Eye (tissue), 1 donor: Measurements from ENCODE around the gene ARX.
A peak's percentile ranks its signal among the peaks of the same experiment; 100 is the strongest.

Source experiments
- DNase-seq: peaks from one replicate; pipeline ENCODE4 v3.0.0-alpha.2; 2015

The ARX gene

DNA sequence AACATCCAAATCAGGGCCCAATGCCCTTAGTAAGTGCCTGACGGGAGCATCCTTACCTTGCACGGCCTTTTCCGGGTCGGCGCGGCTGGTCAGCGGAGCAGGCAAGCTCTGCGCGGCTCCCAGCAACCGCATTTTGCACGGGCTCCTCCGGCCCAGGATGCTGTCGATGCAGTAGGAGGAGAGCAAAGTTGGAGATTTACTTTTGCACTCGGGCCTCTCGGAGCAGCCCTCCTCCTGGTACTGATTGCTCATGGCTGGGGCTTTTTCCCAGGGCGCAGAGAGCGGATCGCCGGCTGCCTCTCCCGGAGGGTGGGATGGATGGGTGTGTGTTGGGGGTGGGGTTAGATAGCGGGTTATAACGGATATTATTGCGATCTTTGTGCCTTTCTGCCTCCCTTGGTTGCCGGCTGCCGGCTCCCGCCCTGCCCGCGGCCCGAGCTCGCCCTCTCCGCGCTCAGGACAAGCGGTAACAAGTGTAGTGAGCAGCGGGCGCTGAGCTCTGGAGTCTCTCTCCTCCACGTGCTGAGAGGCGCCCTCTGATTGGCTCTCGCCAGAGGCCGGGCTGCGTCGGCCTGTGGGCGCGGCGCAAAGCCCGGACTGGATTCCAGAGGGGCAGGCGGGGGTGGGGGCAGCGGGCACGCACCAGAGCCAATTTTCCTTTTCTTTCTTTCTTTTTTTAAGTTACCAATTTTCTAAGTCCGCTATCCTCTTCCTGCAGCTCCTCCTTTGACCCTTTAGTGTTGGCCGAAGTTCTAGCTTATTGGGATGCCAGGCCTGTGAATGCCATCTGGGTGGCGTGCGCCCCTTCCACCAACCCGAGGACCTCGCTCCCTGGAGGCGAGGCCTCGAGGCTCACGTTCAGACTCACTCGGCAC is at the start of gene ARX:
TSS of gene ARX (minus strand) at position 480 of the 875 bp plus-strand sequence. CDS start at position 252, 228 bp downstream.
- peak; percentile 87 for DNase-seq

DNA sequence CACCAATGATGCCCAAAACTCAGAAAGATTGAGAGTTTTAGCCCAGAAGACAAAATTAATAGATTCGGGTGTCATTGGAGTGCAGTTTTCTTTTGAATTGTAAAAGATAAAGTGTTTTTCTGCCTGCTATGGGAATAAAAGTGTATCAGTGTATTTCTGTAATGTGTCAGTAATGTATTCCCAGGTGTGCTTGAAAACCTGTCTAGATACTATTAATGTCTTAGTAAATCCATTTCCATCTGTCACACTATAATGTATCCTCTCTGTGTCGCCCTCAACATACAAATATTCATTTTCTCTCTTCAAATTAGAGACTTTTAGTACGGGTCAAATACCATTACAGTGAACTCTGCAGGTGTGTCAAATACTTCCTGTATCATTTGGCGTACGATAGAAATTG is 43.5 kb upstream of the ARX start:
- DNase-seq: no peak

DNA sequence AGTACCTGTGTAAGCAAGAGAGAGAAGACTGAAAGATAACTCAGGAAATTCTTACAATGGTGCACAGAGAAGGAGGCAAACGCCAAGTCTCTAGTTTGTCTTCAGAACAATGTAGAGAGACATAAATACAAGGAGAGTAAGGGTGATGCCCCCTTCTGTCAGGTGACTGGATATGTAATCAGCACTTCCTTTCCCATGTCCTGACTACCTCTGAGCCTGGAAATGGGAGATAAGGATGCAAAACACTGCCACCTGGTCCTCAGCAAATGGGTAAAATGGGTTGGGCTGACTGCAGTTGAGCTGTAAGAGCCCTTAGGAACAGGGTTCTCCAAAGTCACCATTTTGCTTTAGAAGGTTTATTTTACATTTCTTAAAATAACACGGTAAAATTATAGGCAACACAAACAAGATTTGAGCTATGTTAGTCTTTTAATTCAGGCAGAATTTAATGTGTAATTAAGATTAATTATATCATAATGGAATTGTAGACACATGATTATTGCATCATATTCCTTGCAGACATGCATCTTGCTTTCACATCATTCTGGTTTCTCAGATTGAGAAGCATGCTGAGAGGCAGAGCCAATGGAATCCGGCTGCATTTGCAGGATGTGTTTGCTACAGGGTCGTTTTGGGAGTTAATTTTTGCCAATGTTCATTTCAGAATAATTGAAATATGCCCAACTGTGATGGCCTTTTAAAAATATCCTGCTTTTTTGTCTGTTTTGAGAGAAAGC is 37.2 kb upstream of the ARX start:
- no peak for DNase-seq

DNA sequence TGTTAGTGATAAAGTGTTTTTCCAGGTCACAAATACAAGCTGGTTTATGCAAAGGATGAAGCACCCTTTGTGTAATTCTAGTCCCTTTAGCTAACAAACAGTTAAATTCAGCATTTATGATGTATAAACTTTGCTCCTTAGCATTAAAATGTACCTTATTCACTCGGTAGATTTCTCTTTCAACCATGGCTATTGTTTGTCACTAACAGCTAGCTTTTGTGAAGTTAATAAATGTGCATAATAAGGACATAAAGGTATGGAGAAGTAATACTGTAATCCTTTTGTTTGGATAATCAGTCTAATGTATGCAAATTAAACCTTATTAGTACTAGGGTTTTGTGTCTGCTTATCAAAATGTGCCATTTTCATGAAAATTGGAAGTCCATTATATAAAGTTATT is 34.2 kb upstream of the ARX start:
- no peak for DNase-seq

DNA sequence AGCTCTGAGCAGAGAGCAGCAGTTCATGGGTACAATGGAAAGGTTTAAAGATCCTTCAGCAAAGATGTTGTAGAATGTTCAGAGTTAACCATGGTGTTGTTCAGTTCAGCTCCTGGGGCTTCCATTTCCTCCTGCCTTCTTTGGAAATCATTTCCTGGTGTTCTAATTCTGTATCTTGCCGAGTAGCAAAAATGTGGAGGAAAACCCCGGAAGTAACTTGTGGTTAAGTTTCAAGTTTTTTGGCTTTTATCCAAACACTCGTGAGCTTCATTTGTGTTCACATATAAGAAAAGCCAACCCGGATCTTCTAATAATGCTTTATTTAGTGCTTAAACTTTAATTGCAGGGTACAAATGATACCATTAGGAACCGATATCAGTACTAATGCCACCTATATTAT is 33.6 kb upstream of the ARX start:
- DNase-seq: no peak

DNA sequence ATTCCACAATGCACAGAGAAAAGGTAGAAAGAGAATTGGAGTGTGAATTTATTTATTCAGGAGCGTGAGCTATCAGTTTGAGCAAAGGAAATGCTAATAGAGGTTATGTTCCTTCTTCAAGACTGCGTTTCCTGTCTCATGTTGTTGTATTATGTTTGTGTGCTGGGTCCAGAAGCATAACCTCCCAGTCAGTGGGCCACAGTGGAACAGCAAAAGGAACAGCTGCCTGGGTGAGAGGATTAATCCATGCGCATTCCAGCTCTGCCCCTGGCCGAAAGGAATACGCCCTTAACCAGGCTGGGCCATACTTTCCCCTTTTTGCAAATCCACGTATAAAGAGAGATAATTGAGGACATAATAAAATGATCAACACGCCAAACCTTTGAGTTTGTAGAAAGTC is 32.4 kb upstream of the ARX start:
- DNase-seq: no peak

DNA sequence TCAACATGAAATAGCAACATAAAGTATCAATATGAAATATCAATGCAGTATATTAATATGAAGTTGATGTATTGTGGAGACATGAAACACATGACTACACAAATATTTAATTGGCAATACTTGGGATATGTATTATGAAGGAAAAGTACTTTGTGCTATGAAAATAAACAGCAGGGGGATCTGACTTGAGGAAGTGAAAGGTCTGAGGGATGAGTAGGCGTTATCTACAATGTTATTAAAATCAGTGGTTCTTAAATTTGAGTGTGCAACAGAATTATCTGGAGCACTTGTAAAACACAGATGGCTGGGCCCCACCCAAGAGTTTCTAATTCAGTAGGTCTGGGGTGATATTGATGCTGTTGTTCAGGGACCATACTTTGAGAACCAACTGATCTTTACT is 27.4 kb upstream of the ARX start:
- no peak for DNase-seq

DNA sequence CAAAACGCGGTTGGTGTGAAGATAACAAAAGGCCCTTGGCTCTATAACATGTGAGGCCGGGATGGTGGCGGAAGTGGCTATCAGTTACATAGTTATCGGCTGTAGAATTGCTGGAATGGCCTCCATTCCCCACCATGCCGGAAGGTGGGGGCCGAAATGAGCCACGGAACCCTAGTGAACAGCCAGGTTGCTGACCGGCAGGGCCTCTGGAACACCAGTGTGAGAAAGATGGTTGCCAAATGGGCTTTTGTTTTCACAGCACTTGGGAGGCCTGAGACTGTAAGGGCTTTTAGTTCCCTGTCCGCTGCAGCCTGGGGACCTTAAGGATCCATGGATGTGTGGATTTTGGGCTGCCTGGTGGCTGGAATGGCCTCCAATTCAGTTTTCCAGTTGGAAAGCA is 23.3 kb upstream of the ARX start:
- DNase-seq: no peak

DNA sequence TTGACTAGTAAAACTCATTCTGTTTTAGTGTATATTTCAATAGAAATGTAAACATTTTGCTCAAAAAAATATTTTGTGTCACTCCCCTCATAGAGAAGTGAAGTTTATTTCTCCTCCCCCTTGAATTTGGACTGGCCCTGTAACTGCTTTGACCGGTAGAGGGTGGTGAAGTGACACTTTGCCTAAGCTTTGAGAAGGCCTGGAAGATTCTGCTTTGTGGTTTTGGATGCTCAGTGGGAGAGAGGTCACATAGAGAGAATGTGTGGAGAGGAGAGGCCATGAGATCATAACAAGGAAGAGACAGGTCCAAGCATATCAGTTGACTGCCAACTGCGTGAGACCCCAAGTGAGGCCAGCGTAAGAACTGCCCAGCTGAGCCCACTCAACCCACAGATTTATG is 19.1 kb upstream of the ARX start:
- DNase-seq: no peak

DNA sequence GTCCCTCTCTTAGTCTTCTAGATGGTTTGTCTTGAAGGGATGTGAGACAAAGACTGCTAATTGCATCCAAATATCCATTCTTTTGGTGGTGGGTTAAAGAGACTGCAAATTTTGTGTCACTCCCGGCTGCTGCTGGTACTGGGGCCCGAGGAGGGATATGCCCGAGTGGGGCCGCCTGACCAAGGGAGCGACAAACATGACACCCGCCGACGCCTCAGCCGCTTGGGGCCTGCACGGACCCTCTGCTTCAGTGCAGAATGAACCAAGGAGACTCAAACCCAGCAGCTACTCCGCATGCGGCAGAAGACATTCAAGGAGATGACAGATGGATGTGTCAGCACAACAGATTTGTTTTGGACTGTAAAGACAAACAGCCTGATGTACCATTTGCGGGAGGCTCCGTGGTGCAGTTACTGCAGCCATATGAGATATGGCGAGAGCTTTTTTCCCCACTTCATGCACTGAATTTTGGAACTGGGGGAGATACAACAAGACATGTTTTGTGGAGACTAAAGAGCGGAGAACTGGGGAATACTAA is 13.6 kb upstream of the ARX start:
- DNase-seq: no peak

DNA sequence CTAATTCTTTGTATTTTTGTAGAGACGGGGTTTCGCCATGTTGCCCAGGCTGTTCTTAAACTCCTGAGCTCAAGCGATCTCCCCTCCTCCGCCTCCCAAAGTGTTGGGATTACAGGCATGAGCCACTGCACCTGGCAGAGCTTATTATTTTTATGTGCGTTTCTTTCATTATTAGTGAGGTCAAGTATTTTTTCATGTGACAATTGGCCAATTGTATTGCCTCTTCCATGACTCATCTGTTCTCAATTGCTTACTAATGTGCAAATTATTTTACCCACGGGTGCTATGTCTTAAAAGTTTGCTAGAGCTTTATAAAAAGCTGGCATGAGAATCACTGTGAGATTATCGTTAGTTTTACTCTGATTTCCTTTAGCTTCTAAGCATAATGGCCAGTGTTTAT is 13.0 kb upstream of the ARX start:
- no peak for DNase-seq

DNA sequence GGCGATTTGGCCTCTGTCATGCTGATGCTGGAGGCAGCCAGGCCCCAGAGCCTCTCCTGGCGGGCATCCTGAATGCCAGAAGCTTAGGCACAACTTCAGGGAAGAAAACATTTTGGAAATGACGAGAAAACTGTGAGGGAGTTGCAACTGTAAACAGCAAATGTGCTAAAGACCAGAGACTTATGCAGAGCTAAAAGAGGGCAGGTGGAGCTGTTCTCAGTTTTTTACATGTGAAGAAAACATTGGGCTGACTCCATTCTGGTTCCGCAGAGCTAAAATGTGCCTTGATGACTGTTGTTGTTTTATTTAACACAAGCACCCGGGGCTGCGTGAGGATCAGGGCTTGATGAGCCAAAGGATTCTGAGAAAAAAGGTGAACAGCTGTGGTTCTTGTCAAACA is 10.8 kb upstream of the ARX start:
- no peak for DNase-seq

DNA sequence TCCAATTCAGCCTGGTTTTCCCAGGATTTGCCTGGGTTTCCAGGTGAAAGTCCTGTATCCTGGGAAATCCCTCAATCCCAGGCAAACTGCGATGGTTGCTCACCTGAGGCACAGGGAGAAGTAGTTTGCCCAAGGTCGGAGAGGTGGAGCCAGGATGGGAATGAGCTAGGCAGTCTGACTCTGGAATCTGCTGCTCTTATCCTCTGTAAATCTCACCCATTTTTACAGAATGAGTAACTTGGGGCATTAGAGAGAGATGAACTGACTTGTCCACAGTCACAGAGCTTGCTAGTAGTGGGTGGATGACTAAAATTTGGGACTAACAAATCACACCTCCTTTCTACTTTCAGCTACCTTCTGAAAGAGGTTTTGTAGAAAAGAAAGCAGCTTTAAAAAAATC is 9.8 kb upstream of the ARX start:
- no peak for DNase-seq

DNA sequence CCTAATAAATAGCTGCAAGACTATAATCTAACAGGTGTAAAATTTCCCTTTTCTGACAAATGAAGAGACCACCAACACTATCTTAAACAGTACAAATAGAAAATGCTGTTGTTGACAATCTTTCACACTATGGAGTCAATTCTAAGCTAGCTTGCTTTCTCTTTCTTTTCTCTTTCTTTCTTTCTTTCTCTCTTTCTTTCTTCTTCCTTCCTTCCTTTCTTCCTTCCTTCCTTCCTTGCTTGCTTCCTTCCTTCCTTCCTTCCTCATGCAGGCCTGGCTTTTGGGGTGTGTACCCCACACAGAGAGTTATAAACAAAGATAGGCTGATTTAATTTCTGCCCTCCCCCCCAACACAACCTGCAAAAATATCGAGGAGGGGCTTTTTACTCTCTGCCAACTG is 8.1 kb upstream of the ARX start:
- DNase-seq: no peak

DNA sequence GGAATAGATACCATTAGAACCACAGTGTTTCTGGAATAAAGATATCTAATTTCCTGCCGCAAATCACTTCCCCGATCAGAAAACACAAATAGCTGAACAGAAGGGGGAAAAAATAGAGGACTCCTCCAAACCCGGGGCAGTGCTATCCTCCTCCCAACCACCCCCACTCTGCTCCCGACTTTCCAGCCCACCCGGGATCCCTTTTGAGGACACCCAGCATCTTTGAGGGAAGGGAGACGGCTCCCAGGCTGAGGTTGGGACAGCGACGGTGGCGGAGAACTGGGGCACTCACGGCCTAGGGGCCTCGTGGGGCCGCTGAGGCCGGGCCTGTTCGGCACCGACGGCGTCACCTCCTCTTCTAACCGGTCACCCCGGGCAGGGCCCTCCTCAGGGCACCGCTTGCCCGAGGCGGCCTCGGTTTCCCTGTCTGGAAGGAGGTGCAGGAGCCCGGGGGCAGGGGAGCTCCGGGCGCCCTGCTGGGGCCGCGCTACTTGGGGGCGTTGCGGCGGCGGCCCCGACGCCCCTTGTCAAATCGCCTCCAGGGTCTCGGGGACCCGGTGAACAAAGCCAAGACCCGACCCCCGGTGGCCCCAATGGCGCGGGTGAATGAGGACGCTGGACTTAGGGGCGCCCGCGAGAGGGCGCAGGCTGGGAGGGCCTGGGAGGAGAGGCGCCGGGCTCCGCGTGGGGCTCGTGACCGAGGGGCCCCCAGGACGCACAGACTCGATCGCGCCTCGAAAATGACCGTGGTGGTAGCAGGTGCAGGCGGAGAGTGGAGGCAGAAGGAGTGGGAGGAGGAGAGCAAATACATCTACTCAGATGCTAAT is 6.9 kb upstream of the ARX start:
- DNase-seq: peak; percentile 13

DNA sequence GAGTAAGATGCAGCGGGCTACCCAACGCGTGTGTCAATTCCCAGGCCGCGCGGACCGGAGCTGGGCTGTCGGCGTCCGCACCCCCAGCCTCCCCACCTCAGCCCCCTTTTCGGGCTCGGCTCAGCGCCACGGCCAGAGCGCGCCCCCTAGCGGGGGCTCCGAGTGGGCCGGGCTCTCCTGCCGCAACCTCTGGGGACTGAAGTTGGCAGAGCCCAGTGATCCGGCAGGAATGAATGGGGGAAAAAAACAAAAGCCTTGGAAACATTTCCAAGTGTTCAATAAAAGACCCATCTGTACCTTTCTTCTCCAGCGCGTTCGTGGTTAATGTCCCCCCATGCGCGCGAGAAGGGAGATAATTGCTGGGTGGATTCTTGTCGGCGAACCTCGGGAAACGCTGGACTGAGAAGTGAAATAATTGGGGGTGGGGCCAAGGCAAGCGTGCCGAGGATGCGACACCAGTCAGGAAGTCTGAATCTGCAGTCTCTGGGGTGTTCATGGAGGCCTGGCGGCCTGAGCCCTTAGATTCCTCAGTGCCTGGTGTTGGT is 5.2 kb upstream of the ARX start:
- peak; percentile 63 for DNase-seq

DNA sequence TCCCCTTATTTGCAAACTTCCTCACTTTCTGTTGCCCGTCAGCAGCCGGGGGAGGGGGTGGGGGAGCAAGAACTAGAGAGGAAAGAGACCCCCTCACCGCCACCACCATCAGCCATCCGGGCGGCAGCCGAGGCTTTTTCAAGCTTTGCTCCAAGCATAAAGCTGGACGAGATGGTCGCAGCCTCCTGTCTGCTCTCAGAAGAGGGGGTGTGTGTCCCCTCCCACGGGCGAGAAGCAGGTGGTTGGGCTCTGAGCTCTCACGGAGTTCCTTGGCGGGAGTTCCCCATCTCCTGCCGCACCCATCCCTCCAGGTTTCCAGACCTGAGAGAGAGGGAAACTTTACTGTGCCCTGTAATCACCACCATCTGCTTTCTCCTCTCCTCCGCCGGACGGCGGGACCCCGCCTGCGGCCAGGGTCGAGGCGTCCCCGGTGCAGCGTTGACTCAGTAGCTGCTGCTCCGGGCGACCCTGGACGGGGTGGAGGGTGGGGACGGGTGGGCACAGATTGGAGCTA is 4.7 kb upstream of the ARX start:
- DNase-seq: peak; percentile 38

DNA sequence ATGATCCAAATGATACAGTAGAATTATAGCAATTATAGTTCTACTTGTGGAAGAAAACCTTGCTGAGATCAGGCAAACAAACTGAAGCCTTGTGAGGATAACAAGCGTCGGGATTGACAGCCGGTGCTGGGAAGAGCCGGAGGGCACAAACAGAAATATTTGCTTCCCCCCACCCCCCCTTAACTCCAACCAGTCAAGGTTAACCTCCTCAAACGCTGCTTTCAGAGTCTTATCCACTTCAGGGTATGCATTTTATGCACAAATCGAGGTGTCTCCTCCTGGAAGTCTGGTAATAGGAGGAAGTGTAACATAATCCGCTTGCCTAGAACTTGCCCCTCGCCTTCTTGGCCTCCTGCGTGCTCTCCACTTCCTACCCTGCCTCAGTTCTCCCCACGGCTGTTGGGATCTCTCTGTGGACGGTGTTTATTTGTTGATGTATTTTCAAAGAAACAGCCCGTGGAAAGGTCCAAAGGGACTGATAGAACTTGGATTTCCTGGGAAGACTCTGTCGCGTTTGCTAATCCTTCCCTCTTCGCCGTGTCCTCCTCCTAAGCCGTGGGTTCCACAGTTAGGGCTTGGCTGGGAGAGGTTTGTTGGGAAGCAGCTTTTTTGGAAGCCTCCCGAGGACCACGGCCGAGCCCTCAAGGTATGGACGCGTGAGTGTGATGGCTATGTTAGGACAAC is 4.1 kb upstream of the ARX start:
- peak; percentile 37 for DNase-seq

DNA sequence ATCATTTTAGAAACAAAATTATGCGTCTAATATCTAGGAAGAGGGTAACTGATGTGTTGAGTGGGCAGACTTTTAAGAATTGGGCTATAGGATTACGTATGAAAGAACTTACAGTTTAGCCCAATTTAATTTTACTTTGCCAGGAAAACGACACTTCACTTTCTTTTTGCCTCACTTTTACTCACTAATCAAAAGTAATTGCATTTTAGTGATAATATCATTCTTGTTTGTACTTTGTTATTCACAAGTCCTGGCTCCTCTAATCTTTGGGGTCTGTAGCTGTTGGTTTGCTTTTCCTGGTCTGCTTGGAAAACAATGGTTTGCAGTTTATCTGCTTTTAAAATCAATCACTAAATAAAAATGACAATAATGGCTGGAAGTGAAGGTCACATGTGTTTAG is 2.9 kb upstream of the ARX start:
- DNase-seq: peak; percentile 24

DNA sequence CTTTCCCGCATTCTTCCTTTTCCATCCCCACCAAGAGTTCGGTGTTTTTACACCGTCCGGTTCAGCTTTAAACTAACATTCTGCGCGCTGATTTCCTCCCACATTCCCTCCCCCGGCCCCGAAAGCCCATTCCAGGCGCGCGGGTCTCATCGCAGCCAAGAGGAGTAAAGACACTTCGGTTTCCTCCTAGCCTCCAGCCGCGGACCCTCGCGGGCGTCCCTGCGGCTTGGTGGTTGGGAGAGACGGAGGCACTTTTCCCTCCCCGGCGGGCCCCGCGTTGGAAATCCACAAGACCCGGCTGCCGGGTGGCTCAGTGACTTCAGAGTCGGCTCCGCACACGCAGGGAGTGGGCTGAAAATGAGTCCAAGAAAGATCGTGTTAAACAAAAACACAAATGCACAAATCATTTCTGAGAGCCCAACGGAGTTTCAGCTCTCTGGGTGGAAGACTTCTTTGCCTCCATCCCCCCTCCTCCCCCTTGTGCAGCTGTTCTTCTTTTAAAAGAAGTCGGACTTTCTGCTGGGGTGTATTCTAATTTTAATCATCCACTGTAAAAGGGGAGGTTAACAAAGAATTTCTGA is 2.0 kb upstream of the ARX start:
- DNase-seq: peak; percentile 52

DNA sequence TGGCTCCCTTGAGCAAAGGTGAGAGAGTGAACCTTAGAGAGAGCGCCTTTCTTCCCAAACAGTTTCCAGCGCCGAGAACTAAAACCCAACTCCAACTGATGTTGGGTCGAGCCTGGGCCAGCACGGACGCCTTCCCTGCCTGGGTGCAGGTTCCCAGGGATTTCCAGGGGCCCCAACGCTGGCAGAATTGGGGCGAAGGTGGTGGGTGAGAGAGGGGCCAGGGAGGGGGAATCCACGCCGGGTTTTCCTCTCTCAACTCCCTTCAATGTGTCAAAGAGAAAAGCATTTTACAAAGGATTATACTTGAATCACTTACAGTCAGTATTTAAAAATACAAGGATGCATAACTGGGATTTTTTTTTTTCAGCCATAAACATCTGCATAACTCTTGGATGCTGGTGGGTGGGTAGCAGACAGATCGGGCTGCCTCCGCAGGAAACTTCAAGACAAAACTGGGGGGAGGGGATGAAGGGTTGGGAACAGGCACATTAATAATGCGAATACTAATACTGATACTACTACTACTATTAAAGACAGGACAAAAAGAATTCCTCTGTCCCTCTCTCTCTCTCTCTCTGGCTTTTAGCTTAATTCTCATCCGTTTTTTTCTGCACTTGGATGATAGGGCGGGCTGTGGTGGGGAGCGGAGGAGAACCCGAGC is 1.3 kb upstream of the ARX start:
- peak; percentile 55 for DNase-seq
